Rectal smooth muscle tissue (tissue), 1 donor: ENCODE measurements around the gene CSRP1.

Source experiments
- H3K27ac ChIP-seq: one replicate; pipeline ENCODE4 v1.7.0; 2013; ENCODE audit warnings: low read depth, low read length, inconsistent platforms
- H3K27me3 ChIP-seq: one replicate; pipeline ENCODE4 v1.7.0; 2013; ENCODE audit warnings: low read length; ENCODE audit not compliant: control insufficient read depth, insufficient read depth
- H3K36me3 ChIP-seq: one replicate; pipeline ENCODE4 v1.7.0; 2013; ENCODE audit warnings: low read length; ENCODE audit not compliant: control insufficient read depth, insufficient read depth
- H3K4me1 ChIP-seq: one replicate; pipeline ENCODE4 v1.7.0; 2013; ENCODE audit warnings: low read length; ENCODE audit not compliant: control insufficient read depth, insufficient read depth
- H3K4me3 ChIP-seq: one replicate; pipeline ENCODE4 v1.7.0; 2013; ENCODE audit warnings: low read length
- H3K9ac ChIP-seq: one replicate; pipeline ENCODE4 v1.7.0; 2013; ENCODE audit warnings: low read length

CSRP1 gene

GRCh38 chr1:201543871-201544642 lies 37.1 kb upstream of the CSRP1 start:
- Histone ChIP-seq H3K9ac (no peak overlapping the region), H3K27me3 (no peaks in the 10 kb centered on the region), H3K27ac (no peak overlapping the region), H3K4me3 (no peak overlapping the region), H3K36me3 (no peaks in the 10 kb centered on the region), H3K4me1 (no peaks in the 10 kb centered on the region)

GRCh38 chr1:201542309-201543035 lies 35.5 kb upstream of the CSRP1 start:
- H3K27ac ChIP-seq, result peak overlapping the region; percentile 19
- H3K4me3 ChIP-seq, result no peak overlapping the region
- no peak overlapping the region for H3K9ac ChIP-seq
- no peaks in the 10 kb centered on the region for H3K36me3 ChIP-seq
- H3K4me1 ChIP-seq, result peaks cover 8% of the 10 kb centered on the region
- H3K27me3 ChIP-seq, result no peaks in the 10 kb centered on the region

GRCh38 chr1:201540846-201541735 lies 34.2 kb upstream of the CSRP1 start:
- peaks cover 21% of the 10 kb centered on the region for H3K4me1 ChIP-seq
- no peak overlapping the region for H3K4me3 ChIP-seq
- H3K9ac ChIP-seq, result no peak overlapping the region
- H3K27ac ChIP-seq, result peak overlapping the region; percentile 92
- H3K27me3 ChIP-seq, result no peaks in the 10 kb centered on the region
- no peaks in the 10 kb centered on the region for H3K36me3 ChIP-seq

GRCh38 chr1:201539561-201540431 lies 32.9 kb upstream of the CSRP1 start:
- Histone ChIP-seq H3K27ac (peak overlapping the region; percentile 92), H3K4me1 (peaks cover 29% of the 10 kb centered on the region), H3K27me3 (no peaks in the 10 kb centered on the region), H3K9ac (peak overlapping the region; percentile 35), H3K4me3 (peak overlapping the region; percentile 70), H3K36me3 (no peaks in the 10 kb centered on the region)

- Histone ChIP-seq H3K4me3 (peak within 1 kb of the TSS; percentile 70), H3K27me3 (no peaks in the 10 kb centered on the region), H3K27ac (peak within 1 kb of the TSS; percentile 92), H3K4me1 (peaks cover 39% of the 10 kb centered on the region), H3K9ac (peak within 1 kb of the TSS; percentile 35), H3K36me3 (no peaks in the 10 kb centered on the region)
Measured at GRCh38 chr1:201538612-201539551, 32.0 kb upstream of the CSRP1 start, which contains the start of gene NAV1. NAV1 (plus strand) TSS chr1:201539127; CDS start chr1:201622885, 83,758 bp downstream.

- Histone ChIP-seq H3K9ac (peak overlapping the region; percentile 5), H3K27ac (peak overlapping the region; percentile 92), H3K4me3 (peak overlapping the region; percentile 70), H3K4me1 (peaks cover 42% of the 10 kb centered on the region), H3K27me3 (no peaks in the 10 kb centered on the region), H3K36me3 (no peaks in the 10 kb centered on the region)
Measured at GRCh38 chr1:201537891-201538611, 31.1 kb upstream of the CSRP1 start.

- peak overlapping the region; percentile 92 for H3K27ac ChIP-seq
- H3K4me3 ChIP-seq, result no peak overlapping the region
- H3K27me3 ChIP-seq, result no peaks in the 10 kb centered on the region
- H3K9ac ChIP-seq, result no peak overlapping the region
- H3K4me1 ChIP-seq, result peaks cover 42% of the 10 kb centered on the region
- no peaks in the 10 kb centered on the region for H3K36me3 ChIP-seq
Measured at GRCh38 chr1:201537467-201537866, 30.5 kb upstream of the CSRP1 start.

GRCh38 chr1:201537028-201537427 lies 30.1 kb upstream of the CSRP1 start:
- H3K4me3 ChIP-seq, result no peak overlapping the region
- no peaks in the 10 kb centered on the region for H3K27me3 ChIP-seq
- peaks cover 42% of the 10 kb centered on the region for H3K4me1 ChIP-seq
- peak overlapping the region; percentile 92 for H3K27ac ChIP-seq
- H3K9ac ChIP-seq, result no peak overlapping the region
- no peaks in the 10 kb centered on the region for H3K36me3 ChIP-seq

- Histone ChIP-seq H3K4me3 (no peak overlapping the region), H3K36me3 (no peaks in the 10 kb centered on the region), H3K4me1 (peaks cover 46% of the 10 kb centered on the region), H3K27ac (peak overlapping the region; percentile 92), H3K27me3 (no peaks in the 10 kb centered on the region), H3K9ac (no peak overlapping the region)
Measured at GRCh38 chr1:201536558-201536957, 29.6 kb upstream of the CSRP1 start.

GRCh38 chr1:201535919-201536245 lies 29.0 kb upstream of the CSRP1 start:
- Histone ChIP-seq H3K27ac (peak overlapping the region; percentile 92), H3K36me3 (no peaks in the 10 kb centered on the region), H3K4me1 (peaks cover 47% of the 10 kb centered on the region), H3K9ac (no peak overlapping the region), H3K27me3 (no peaks in the 10 kb centered on the region), H3K4me3 (no peak overlapping the region)
